Spleen (tissue), 7 donors: ENCODE measurements around the gene CEND1.

Experiments used
- POLR2A ChIP-seq, 3 donors: fragments of 450-650 bp; IDR thresholded peaks; one replicate each; pipeline ENCODE4 v1.5.1; 2017; ENCODE audit warnings: antibody characterized with exemption in 3 of 3, mild to moderate bottlenecking in 1 of 3
- TF ChIP-seq, protein P1 (sequence below), 11 experiments: fragments of 200-600 bp in 7 of 11; fragments of 450-650 bp in 4 of 11; sonication (generic) in 4 of 11; IDR thresholded peaks in 8 of 11; conservative IDR thresholded peaks in 3 of 11; 1 replicate in 7 of 11; 2 replicates in 4 of 11; pipeline versions ENCODE4 v1.4.0 to v1.8.0; 2016 to 2021; ENCODE audit warnings: antibody characterized with exemption in 11 of 11, inconsistent platforms in 4 of 11, mild to moderate bottlenecking in 1 of 11
- donor health status: DM: no; HTN: no; CAD: no; lungs with moderate emphysema.
- donor health status: DM: no; HTN: no; CAD: no.
- donor health status: DM: no; HTN: no; CAD: no.

DNA sequence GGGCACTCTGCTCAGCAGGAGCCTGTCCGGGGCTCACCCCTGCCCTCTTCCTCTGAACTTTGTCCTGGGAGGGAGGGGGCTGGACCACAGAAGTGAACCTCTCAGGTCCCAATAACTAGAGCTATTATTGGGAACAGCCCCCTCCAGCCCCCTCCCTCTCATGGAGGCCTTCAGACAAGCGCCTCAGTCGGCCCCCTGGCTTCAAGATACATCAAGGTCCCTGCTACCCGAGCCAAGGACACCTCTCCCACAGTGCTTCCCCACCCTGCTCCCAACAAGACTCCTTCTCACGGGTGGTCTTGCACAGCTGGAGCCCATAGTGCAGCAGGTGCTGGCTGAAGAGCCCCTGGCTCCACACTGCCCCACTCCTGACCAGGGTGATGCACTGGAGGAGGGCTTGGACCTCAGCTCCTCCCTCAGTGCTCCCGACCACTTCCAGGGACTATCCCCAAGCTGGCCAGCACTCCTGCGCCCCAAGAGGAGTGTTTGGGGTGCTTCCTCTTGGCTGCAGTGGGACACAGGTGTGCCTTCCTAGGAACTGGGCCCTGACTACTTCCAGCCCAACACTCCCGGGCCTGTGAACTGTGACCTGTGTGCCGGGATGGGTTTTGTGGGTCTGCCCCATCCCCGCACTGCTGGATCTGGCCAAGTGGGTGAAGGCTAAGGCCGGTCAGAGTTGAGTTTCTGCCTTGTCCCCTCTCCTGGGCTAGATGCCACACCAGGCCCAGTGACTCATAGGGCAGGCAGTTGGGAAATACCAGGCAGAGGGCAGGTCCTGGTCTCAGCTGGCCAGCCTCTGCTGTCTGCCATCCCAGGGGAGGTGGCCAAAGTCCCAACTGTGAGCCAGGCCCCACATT, 31.0 kb upstream of the CEND1 start:
- TF ChIP-seq, protein P1, sequence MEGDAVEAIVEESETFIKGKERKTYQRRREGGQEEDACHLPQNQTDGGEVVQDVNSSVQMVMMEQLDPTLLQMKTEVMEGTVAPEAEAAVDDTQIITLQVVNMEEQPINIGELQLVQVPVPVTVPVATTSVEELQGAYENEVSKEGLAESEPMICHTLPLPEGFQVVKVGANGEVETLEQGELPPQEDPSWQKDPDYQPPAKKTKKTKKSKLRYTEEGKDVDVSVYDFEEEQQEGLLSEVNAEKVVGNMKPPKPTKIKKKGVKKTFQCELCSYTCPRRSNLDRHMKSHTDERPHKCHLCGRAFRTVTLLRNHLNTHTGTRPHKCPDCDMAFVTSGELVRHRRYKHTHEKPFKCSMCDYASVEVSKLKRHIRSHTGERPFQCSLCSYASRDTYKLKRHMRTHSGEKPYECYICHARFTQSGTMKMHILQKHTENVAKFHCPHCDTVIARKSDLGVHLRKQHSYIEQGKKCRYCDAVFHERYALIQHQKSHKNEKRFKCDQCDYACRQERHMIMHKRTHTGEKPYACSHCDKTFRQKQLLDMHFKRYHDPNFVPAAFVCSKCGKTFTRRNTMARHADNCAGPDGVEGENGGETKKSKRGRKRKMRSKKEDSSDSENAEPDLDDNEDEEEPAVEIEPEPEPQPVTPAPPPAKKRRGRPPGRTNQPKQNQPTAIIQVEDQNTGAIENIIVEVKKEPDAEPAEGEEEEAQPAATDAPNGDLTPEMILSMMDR (IDR thresholded peaks at IDR 0.05 in 8 of 11, conservative IDR thresholded peaks at IDR 0.05 in 3 of 11), result no peak
- no peak for TF ChIP-seq POLR2A (IDR thresholded peaks at IDR 0.05)
